HEK293T (cell line): ENCODE measurements around the gene IRF2BP1.

Experiments
- ARNT ChIP-seq: fragments of 450-650 bp; IDR thresholded peaks from 2 replicates; pipeline ENCODE4 v1.6.1; 2017; ENCODE audit warnings: mild to moderate bottlenecking
- BHLHE40 ChIP-seq: fragments of 450-650 bp; IDR thresholded peaks from 2 replicates; pipeline ENCODE4 v1.6.1; 2016; ENCODE audit warnings: mild to moderate bottlenecking, moderate library complexity, borderline replicate concordance
- CTBP1 ChIP-seq: fragments of 450-650 bp; IDR thresholded peaks from 2 replicates; pipeline ENCODE4 v1.6.1; 2016; ENCODE audit warnings: borderline replicate concordance
- FOXK2 ChIP-seq: fragments of 450-650 bp; IDR thresholded peaks from 2 replicates; pipeline ENCODE4 v1.6.1; 2016; ENCODE audit warnings: mild to moderate bottlenecking
- FOXM1 ChIP-seq: fragments of 450-650 bp; IDR thresholded peaks from 2 replicates; pipeline ENCODE4 v1.6.1; 2017; ENCODE audit warnings: mild to moderate bottlenecking, borderline replicate concordance
- HDGF ChIP-seq: fragments of 450-650 bp; IDR thresholded peaks from 2 replicates; pipeline ENCODE4 v1.6.1; 2017; ENCODE audit warnings: antibody characterized with exemption, borderline replicate concordance
- SP1 ChIP-seq: fragments of 450-650 bp; IDR thresholded peaks from 2 replicates; pipeline ENCODE4 v1.6.1; 2017

DNA sequence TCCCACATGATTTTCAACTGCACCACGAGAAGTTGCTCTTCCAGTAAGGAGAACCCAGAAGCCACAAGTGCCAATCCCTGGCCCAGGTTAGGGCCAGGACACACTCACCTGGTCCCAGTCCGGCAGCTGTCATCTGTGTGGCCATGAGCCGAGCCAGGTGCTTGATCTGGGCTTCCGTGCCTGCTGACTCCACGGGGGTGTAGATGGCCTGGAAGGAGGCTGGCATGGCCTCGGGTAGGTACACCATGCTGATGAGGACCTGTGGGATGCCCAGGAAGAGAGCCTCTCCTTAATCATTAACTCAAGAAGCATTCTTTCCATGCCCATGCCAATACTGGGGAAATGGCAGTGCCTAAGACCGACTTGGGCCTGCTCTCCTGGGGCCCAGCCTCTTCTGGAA lies 51.0 kb downstream of the IRF2BP1 start:
- TF ChIP-seq BHLHE40 = no peak
- no peak for TF ChIP-seq FOXM1
- no peak for TF ChIP-seq HDGF
- no peak for TF ChIP-seq SP1
- TF ChIP-seq CTBP1 = no peak
- TF ChIP-seq FOXK2 = no peak
- no peak for TF ChIP-seq ARNT
